ENCODE data around the gene POLH.

- TF ChIP-seq SUZ12 (IDR thresholded peaks at IDR 0.05; ENCODE audit: extremely low read depth, insufficient read depth, insufficient read length) (no peak), ZNF274 (IDR thresholded peaks at IDR 0.05; ENCODE audit: low read depth, low read length) (no peak)
These were observed 35.5 kb upstream of the POLH start for GRCh38 chr6:43540507-43540906.

All from NT2/D1 (cell line).